H7 (cell line): Measurements from ENCODE around the gene LRRTM2. TPM values are rescaled to one million over a fixed set of nuclear protein-coding genes. Genes with fewer than 3 reads are reported as not detected.
A peak's percentile ranks its signal among the peaks of the same experiment; 100 is the strongest.
"Not testable (repeated sequence)": the region's sequence is repeated elsewhere in the genome, so short reads cannot be mapped to it uniquely, and the experiment has no call there.

ENCODE experiments used
- DNase-seq: peaks from one replicate; pipeline ENCODE4 v3.0.0; 2012
- H3K27me3 ChIP-seq: 2 replicates; pipeline ENCODE4 v1.6.0; 2011; ENCODE audit warnings: mild to moderate bottlenecking, low read length; ENCODE audit not compliant: control insufficient read depth, insufficient read depth
- H3K36me3 ChIP-seq: replicated peaks from 2 replicates; pipeline ENCODE4 v1.5.1; 2011; ENCODE audit warnings: low read length; ENCODE audit not compliant: control insufficient read depth, insufficient read depth
- H3K4me3 ChIP-seq: 2 replicates; pipeline ENCODE4 v1.5.1; 2011; ENCODE audit warnings: low read depth, mild to moderate bottlenecking, control low read depth, low read length, moderate library complexity; ENCODE audit not compliant: insufficient read depth
- total RNA-seq: library from RNA; depleted of rRNA; stranded (reverse); fragments of >200 nt; shearing (Covaris generic); gene quantifications from 2 replicates; pipeline ENCODE4 v1.2.3, GENCODE V29; 2014; rRNA removed

LRRTM2 gene, protein sequence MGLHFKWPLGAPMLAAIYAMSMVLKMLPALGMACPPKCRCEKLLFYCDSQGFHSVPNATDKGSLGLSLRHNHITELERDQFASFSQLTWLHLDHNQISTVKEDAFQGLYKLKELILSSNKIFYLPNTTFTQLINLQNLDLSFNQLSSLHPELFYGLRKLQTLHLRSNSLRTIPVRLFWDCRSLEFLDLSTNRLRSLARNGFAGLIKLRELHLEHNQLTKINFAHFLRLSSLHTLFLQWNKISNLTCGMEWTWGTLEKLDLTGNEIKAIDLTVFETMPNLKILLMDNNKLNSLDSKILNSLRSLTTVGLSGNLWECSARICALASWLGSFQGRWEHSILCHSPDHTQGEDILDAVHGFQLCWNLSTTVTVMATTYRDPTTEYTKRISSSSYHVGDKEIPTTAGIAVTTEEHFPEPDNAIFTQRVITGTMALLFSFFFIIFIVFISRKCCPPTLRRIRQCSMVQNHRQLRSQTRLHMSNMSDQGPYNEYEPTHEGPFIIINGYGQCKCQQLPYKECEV
- total RNA-seq, result not detected in 2 replicates

- no peak for DNase-seq
- no peaks in the 10 kb centered on the region for H3K36me3 ChIP-seq
- no peak within 1 kb of the TSS for H3K4me3 ChIP-seq
- no peaks in the 10 kb centered on the region for H3K27me3 ChIP-seq
These were observed at the start of gene LRRTM2 for GRCh38 chr5:138874771-138875551. Gene LRRTM2 (minus strand): TSS chr5:138875335. CDS start chr5:138874911, 424 bp downstream.

GRCh38 chr5:138922494-138922893, 47.4 kb upstream of the LRRTM2 start:
- H3K36me3 ChIP-seq, result peaks cover 18% of the 10 kb centered on the region
- no peaks in the 10 kb centered on the region for H3K27me3 ChIP-seq
- H3K4me3 ChIP-seq, result no peak overlapping the region
- DNase-seq, result no peak

DNA sequence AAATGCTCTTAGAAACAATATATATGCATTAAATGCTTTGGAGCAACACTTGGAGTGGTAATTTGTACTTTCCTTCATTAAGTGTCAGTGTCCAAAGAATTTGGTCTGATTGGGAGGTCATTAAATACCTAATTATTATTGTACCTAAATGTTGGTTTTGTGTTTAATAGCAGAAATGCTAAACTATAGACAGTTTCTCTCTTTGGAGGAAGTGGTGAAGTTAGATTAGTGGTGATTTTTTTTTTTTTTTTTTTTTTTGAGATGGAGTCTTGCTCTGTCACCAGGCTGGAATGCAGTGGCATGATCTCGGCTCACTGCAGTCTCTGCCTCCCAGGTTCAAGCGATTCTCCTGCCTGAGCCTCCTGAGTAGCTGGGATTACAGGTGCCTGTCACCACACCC, 46.2 kb upstream of the LRRTM2 start:
- not testable (repeated sequence) for H3K27me3 ChIP-seq

GRCh38 chr5:138920181-138920580, 45.0 kb upstream of the LRRTM2 start:
- Histone ChIP-seq H3K27me3 (no peaks in the 10 kb centered on the region), H3K36me3 (peaks cover 10% of the 10 kb centered on the region), H3K4me3 (no peak overlapping the region)
- no peak for DNase-seq

More for the DNA sequence above, 46.2 kb upstream of the LRRTM2 start:
- not testable (repeated sequence) for DNase-seq, H3K4me3 ChIP-seq
- H3K36me3 ChIP-seq, result peaks cover 17% of the 10 kb centered on the region

DNA sequence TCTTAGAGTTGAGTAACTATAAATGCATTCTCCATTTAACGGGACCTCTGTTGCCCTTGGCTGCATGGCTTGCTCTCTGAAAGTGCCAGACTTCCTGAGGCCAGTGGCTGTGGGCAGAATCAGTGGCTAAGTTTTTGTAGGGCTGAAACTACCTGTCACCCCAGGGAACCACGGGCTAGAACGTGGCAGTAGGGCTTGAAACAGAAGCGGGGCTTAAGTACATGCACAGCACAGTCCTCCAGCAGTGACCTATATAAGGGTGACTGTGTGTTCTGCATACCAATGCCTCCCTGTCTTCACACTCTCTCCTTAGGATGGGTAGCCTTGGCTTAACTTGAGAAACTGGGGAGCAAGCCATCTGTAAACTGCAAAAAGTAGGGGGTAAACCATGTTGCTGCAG, 43.6 kb upstream of the LRRTM2 start:
- Histone ChIP-seq H3K27me3 (no peaks in the 10 kb centered on the region), H3K4me3 (no peak overlapping the region), H3K36me3 (peaks cover 2% of the 10 kb centered on the region)
- DNase-seq, result no peak

- H3K36me3 ChIP-seq, result peaks cover 2% of the 10 kb centered on the region
- H3K4me3 ChIP-seq, result no peak overlapping the region
- no peak for DNase-seq
- no peaks in the 10 kb centered on the region for H3K27me3 ChIP-seq
These were observed 39.2 kb upstream of the LRRTM2 start for GRCh38 chr5:138914338-138914737.

DNA sequence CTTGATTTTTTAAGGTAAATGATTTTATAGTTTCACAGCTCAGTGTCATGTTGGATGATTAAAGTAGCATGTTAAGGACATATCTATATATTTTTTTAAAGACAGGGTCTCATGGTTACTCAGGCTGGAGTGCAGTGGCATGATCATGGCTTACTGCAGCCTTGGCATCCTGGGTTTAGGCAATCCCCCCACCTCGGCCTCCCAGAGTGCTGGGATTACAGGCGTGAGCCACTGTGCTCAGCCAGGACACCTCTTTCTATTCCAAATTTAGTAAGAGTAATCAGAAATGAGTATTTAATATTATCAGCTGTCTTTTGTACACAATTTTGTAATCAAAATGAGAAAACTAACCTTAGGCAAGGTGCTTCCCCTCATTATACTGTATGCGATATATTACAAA, 38.6 kb upstream of the LRRTM2 start:
- no peak overlapping the region for H3K4me3 ChIP-seq
- DNase-seq, result no peak
- H3K27me3 ChIP-seq, result no peaks in the 10 kb centered on the region
- peaks cover 2% of the 10 kb centered on the region for H3K36me3 ChIP-seq

DNA sequence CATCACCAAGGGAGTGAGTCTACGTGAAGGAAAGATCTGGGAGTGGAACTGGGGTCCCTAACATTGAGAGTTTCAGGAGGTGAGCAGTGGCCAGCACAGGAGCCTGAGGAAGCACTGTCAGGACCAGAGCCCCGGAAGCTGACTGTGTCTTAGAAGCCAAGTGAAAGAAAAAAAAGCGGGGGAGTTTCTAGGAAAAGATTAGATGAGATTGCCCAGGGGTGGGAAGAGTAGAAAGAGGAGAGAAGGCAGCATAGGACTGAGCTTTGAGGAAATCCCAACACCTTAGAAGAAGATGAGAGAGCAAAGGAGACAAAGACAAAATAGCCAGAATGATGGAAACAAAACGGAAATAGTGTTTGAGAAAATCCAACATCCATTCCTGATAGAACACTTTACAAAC, 37.0 kb upstream of the LRRTM2 start:
- no peaks in the 10 kb centered on the region for H3K27me3 ChIP-seq
- H3K36me3 ChIP-seq, result no peaks in the 10 kb centered on the region; the same call in 1 of the 2 replicates
- DNase-seq, result no peak
- no peak overlapping the region for H3K4me3 ChIP-seq

- no peak for DNase-seq
- peaks cover 2% of the 10 kb centered on the region for H3K36me3 ChIP-seq
- no peaks in the 10 kb centered on the region for H3K27me3 ChIP-seq
- H3K4me3 ChIP-seq, result no peak overlapping the region
These were observed 36.3 kb upstream of the LRRTM2 start for GRCh38 chr5:138911441-138911840.

GRCh38 chr5:138910546-138911185, 35.5 kb upstream of the LRRTM2 start:
- no peak for DNase-seq
- peaks cover 2% of the 10 kb centered on the region for H3K36me3 ChIP-seq
- H3K4me3 ChIP-seq, result no peak overlapping the region
- H3K27me3 ChIP-seq, result no peaks in the 10 kb centered on the region

DNA sequence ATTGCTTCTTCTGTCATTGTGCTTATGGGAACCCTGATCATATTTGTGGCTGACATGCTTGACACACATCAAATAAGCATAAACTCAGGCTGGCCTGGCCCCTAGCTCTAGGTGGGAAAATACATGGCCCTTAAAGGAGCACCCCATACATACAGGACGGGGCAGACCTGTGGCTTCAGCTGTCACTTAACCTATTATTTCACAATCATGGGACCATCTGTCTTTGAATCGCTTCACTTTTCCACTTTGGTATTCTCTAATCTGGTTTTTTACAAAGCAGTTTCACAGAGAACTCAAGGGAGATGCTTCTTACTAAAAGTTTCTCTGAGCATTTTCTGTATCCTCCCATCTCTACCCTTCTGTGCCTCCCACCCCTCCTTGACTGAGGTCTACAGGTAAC, 34.6 kb upstream of the LRRTM2 start:
- no peak overlapping the region for H3K4me3 ChIP-seq
- peaks cover 2% of the 10 kb centered on the region for H3K36me3 ChIP-seq
- no peak for DNase-seq
- H3K27me3 ChIP-seq, result no peaks in the 10 kb centered on the region

DNA sequence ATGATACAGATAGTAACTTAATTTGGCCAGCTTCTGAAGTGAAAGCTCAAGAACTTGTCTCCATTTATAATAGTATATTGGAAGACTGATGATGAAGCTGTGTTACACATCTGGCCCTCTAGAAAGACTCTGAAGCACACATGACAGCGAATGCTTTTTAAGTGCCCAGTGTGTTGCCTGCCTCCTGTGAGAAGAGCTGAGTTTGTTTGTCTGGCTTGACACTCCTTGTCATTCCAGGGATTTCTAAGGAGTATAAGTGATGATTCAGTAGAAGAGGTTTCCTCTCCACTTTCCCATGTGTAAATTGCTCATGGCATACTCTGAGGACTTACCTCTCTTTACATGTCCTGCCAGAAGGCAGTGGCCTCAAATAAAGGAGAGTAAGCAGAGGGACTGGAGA, 30.4 kb upstream of the LRRTM2 start:
- no peak for DNase-seq
- H3K36me3 ChIP-seq, result peaks cover 8% of the 10 kb centered on the region
- H3K4me3 ChIP-seq, result no peak overlapping the region
- H3K27me3 ChIP-seq, result no peaks in the 10 kb centered on the region

- Histone ChIP-seq H3K27me3 (no peaks in the 10 kb centered on the region), H3K36me3 (peaks cover 8% of the 10 kb centered on the region), H3K4me3 (no peak overlapping the region)
- no peak for DNase-seq
These were observed 28.1 kb upstream of the LRRTM2 start for GRCh38 chr5:138903130-138903775.

DNA sequence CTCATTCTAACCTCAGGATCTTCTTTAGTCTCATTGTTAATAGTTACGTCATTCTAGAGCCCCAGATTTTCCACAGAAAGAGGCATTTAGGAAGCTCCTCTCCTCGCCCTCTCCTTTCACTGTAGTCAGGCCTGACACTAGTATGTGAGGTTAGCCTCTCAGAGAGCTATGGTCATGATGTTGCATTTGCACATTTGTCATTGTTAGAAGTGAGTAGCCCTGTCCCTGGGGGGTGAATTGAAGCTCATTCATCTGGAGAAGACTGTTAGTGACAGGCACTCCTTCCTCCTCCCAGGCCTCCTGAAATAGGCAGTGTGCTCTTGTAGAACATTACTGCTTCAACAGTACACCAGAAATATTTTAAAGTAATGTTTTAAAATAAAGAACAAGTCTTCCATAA, 26.6 kb upstream of the LRRTM2 start:
- Histone ChIP-seq H3K27me3 (no peaks in the 10 kb centered on the region), H3K36me3 (peaks cover 8% of the 10 kb centered on the region), H3K4me3 (no peak overlapping the region)
- peak; percentile 35 for DNase-seq
